ENCODE results near the gene GPX6.
A peak's percentile ranks its signal among the peaks of the same experiment; 100 is the strongest.
"Not testable (repeated sequence)": the region's sequence is repeated elsewhere in the genome, so short reads cannot be mapped to it uniquely, and the experiment has no call there.

Gene GPX6

GRCh38 chr6:28515676-28516075 lies at the start of gene GPX6:
TSS of gene GPX6 (minus strand) at chr6:28515793. CDS start at chr6:28515743, 50 bp downstream.
- DNase-seq (ENCODE audit: low spot score) = no peak

GRCh38 chr6:28563430-28564095 lies 48.0 kb upstream of the GPX6 start:
- DNase-seq (ENCODE audit: low spot score) = no peak

- DNase-seq (ENCODE audit: low spot score) = no peak
These were observed 43.0 kb upstream of the GPX6 start for GRCh38 chr6:28558629-28559028.

GRCh38 chr6:28555136-28555535 lies 39.5 kb upstream of the GPX6 start:
- DNase-seq (ENCODE audit: low spot score) = no peak

- DNase-seq (ENCODE audit: low spot score) = no peak
These were observed 38.6 kb upstream of the GPX6 start for GRCh38 chr6:28553986-28554881.

GRCh38 chr6:28553384-28553985 lies 37.9 kb upstream of the GPX6 start:
- no peak for DNase-seq (ENCODE audit: low spot score)

GRCh38 chr6:28551891-28552666 lies 36.5 kb upstream of the GPX6 start:
- DNase-seq (ENCODE audit: low spot score) = no peak

- not testable (repeated sequence) for DNase-seq (ENCODE audit: low spot score)
These were observed 31.4 kb upstream of the GPX6 start for GRCh38 chr6:28547003-28547402.

- DNase-seq (ENCODE audit: low spot score) = no peak
These were observed 30.4 kb upstream of the GPX6 start for GRCh38 chr6:28545955-28546354.

- no peak for DNase-seq (ENCODE audit: low spot score)
These were observed 28.3 kb upstream of the GPX6 start for GRCh38 chr6:28543651-28544610.

GRCh38 chr6:28542440-28543296 lies 27.1 kb upstream of the GPX6 start:
- DNase-seq (ENCODE audit: low spot score) = peak; percentile 12

- DNase-seq (ENCODE audit: low spot score) = no peak
These were observed 26.4 kb upstream of the GPX6 start for GRCh38 chr6:28541996-28542395.

GRCh38 chr6:28537509-28538140 lies 22.0 kb upstream of the GPX6 start:
- DNase-seq (ENCODE audit: low spot score) = no peak

- DNase-seq (ENCODE audit: low spot score) = no peak
These were observed 21.5 kb upstream of the GPX6 start for GRCh38 chr6:28537065-28537464.

GRCh38 chr6:28534875-28535274 lies 19.3 kb upstream of the GPX6 start:
- DNase-seq (ENCODE audit: low spot score) = no peak

- DNase-seq (ENCODE audit: low spot score) = no peak
These were observed 18.7 kb upstream of the GPX6 start for GRCh38 chr6:28534306-28534705.

- DNase-seq (ENCODE audit: low spot score) = no peak
These were observed 16.0 kb upstream of the GPX6 start for GRCh38 chr6:28531479-28532128.

- DNase-seq (ENCODE audit: low spot score) = no peak
These were observed 15.2 kb upstream of the GPX6 start for GRCh38 chr6:28530777-28531176.

GRCh38 chr6:28525496-28526039 lies 10.0 kb upstream of the GPX6 start, which contains the start of gene GPX5:
TSS of gene GPX5 (plus strand) at chr6:28525881. CDS start at chr6:28526014, 133 bp downstream.
- no peak for DNase-seq (ENCODE audit: low spot score)
